ENCODE data around the gene TOX3. TPM values are rescaled to one million over a fixed set of nuclear protein-coding genes. Genes with fewer than 3 reads are reported as not detected.

TOX3 gene
- total RNA-seq, 1 donor from 2014 or later = 7.4 TPM

GRCh38 chr16:52487849-52488457 lies 59.0 kb downstream of the TOX3 start:
- Histone ChIP-seq H3K36me3 (ENCODE audit: control insufficient read depth, insufficient read depth, low read length) (no peaks in the 10 kb centered on the region), H3K4me3 (ENCODE audit: low read depth, low read length) (no peak overlapping the region), H3K27me3 (ENCODE audit: control insufficient read depth, insufficient read depth, low read length) (no peaks in the 10 kb centered on the region)
- no peak for TF ChIP-seq CTCF (IDR thresholded peaks at IDR 0.05; ENCODE audit: insufficient read depth, low read length, poor library complexity, severe bottlenecking)
- DNase-seq (ENCODE audit: low read depth) = no peak

- TF ChIP-seq CTCF (IDR thresholded peaks at IDR 0.05; ENCODE audit: insufficient read depth, low read length, poor library complexity, severe bottlenecking) = no peak
- no peak for DNase-seq (ENCODE audit: low read depth)
- Histone ChIP-seq H3K4me3 (ENCODE audit: low read depth, low read length) (no peak overlapping the region), H3K27me3 (ENCODE audit: control insufficient read depth, insufficient read depth, low read length) (no peaks in the 10 kb centered on the region), H3K36me3 (ENCODE audit: control insufficient read depth, insufficient read depth, low read length) (no peaks in the 10 kb centered on the region)
Measured at GRCh38 chr16:52480237-52480636, 66.7 kb downstream of the TOX3 start.

- Histone ChIP-seq H3K36me3 (ENCODE audit: control insufficient read depth, insufficient read depth, low read length) (no peaks in the 10 kb centered on the region), H3K27me3 (ENCODE audit: control insufficient read depth, insufficient read depth, low read length) (no peaks in the 10 kb centered on the region), H3K4me3 (ENCODE audit: low read depth, low read length) (no peak overlapping the region)
- TF ChIP-seq CTCF (IDR thresholded peaks at IDR 0.05; ENCODE audit: insufficient read depth, low read length, poor library complexity, severe bottlenecking) = no peak
- DNase-seq (ENCODE audit: low read depth) = no peak
Measured at GRCh38 chr16:52476111-52476510, 70.8 kb downstream of the TOX3 start.

- Histone ChIP-seq H3K4me3 (ENCODE audit: low read depth, low read length) (no peak overlapping the region), H3K27me3 (ENCODE audit: control insufficient read depth, insufficient read depth, low read length) (no peaks in the 10 kb centered on the region), H3K36me3 (ENCODE audit: control insufficient read depth, insufficient read depth, low read length) (no peaks in the 10 kb centered on the region)
- no peak for TF ChIP-seq CTCF (IDR thresholded peaks at IDR 0.05; ENCODE audit: insufficient read depth, low read length, poor library complexity, severe bottlenecking)
- no peak for DNase-seq (ENCODE audit: low read depth)
Measured at GRCh38 chr16:52474679-52475078, 72.3 kb downstream of the TOX3 start.

- Histone ChIP-seq H3K36me3 (ENCODE audit: control insufficient read depth, insufficient read depth, low read length) (no peaks in the 10 kb centered on the region), H3K27me3 (ENCODE audit: control insufficient read depth, insufficient read depth, low read length) (no peaks in the 10 kb centered on the region), H3K4me3 (ENCODE audit: low read depth, low read length) (no peak overlapping the region)
- DNase-seq (ENCODE audit: low read depth) = no peak
- no peak for TF ChIP-seq CTCF (IDR thresholded peaks at IDR 0.05; ENCODE audit: insufficient read depth, low read length, poor library complexity, severe bottlenecking)
Measured at GRCh38 chr16:52473096-52473495, 73.8 kb downstream of the TOX3 start.
